Mammary epithelial cell (primary cell): ENCODE data around the gene PLA2G5.

ENCODE experiments used
- CTCF ChIP-seq, 2 donors: IDR thresholded peaks in 1 of 2; conservative IDR thresholded peaks in 1 of 2; 2 replicates each; pipeline ENCODE4 v1.5.1; 2011 to 2012; ENCODE audit warnings: inconsistent platforms in 2 of 2, low read length in 2 of 2, mild to moderate bottlenecking in 2 of 2, control low read depth in 1 of 2, low read depth in 1 of 2; ENCODE audit not compliant: insufficient read depth in 1 of 2; ENCODE audit errors: extremely low read depth in 1 of 2
- EZH2 ChIP-seq: IDR thresholded peaks from 2 replicates; pipeline ENCODE4 v1.6.1; 2012; ENCODE audit warnings: low read length, inconsistent platforms, borderline replicate concordance

- TF ChIP-seq CTCF (conservative IDR thresholded peaks at IDR 0.05 in 1 of 2, IDR thresholded peaks at IDR 0.05 in 1 of 2; ENCODE audit: extremely low read depth in 1 of 2, insufficient read depth in 1 of 2, low read depth in 1 of 2, low read length in 2 of 2), result no peak
- TF ChIP-seq EZH2, result no peak
Observed at GRCh38 chr1:20069874-20070273, at the start of gene PLA2G5.
